ENCODE measurements around the gene WNK2.

WNK2 gene

DNA sequence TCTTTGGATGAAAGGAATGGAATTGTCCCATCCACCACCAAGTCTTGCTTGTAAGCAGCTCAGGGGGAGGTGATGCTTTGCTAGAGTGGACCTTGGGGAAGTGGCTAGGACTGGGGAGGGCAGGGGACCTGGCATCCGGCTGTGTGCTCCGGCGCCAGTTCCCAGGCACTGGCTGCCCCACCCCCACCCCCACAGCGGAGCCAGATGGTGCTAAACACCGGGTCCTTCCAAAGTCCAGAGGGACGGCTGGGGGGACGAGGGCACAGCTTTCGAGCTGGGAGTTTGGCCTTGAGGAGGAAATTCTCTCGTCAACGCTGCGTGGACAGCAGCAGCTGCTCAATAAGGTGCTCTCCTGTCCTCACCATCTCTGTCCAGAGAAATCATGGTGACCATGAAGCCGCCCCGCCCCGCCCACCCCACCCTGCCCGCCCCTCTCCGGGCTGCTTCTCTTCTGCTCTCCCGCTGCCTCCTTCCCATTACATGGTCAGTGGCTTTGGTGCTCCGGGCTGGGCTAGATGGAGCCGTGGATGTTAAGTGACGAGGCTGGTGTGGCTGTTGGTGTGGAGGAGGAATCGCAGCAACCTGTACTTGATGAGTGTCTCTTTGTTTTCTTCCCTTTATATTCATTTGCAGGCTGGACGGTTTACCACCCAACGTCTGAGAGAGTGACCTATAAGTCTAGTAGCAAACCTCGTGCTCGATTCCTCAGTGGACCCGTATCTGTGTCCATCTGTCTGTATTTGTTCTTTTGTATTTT lies 115.7 kb downstream of the WNK2 start:
- TF ChIP-seq, protein P1, sequence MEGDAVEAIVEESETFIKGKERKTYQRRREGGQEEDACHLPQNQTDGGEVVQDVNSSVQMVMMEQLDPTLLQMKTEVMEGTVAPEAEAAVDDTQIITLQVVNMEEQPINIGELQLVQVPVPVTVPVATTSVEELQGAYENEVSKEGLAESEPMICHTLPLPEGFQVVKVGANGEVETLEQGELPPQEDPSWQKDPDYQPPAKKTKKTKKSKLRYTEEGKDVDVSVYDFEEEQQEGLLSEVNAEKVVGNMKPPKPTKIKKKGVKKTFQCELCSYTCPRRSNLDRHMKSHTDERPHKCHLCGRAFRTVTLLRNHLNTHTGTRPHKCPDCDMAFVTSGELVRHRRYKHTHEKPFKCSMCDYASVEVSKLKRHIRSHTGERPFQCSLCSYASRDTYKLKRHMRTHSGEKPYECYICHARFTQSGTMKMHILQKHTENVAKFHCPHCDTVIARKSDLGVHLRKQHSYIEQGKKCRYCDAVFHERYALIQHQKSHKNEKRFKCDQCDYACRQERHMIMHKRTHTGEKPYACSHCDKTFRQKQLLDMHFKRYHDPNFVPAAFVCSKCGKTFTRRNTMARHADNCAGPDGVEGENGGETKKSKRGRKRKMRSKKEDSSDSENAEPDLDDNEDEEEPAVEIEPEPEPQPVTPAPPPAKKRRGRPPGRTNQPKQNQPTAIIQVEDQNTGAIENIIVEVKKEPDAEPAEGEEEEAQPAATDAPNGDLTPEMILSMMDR (IDR thresholded peaks at IDR 0.05; ENCODE audit: insufficient read depth, missing control alignments): no peak
- no peak for FAIRE-seq
- DNase-seq (ENCODE audit: insufficient read length, low spot score): no peak

DNA sequence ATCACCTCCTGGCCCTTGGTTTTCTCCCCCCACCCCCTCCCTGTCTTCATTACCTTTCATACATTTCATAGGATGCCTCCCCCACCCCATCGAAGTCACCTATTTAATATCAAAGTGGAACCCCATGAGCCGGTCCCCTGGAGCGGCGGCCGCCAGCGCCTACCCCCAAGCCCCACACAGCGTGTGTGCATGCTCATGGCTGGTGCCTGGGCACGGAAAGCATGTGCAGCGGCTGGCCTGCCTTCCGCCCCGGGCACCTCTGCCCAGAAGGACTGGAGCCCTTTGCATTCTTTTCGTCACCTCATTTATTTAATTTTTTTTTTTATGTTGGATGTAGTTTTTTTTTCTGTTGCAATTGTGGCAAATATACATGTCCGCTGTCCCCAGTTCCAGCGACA lies 116.2 kb downstream of the WNK2 start:
- DNase-seq (ENCODE audit: insufficient read length, low spot score) (no peak), FAIRE-seq (no peak)
- TF ChIP-seq, protein P1 (IDR thresholded peaks at IDR 0.05; ENCODE audit: insufficient read depth, missing control alignments): no peak

GRCh38 chr9:93300585-93301081 lies 116.7 kb downstream of the WNK2 start:
- no peak for FAIRE-seq
- TF ChIP-seq, protein P1 (IDR thresholded peaks at IDR 0.05; ENCODE audit: insufficient read depth, missing control alignments): no peak
- DNase-seq (ENCODE audit: insufficient read length, low spot score): no peak

GRCh38 chr9:93301291-93301811 lies 117.4 kb downstream of the WNK2 start:
- TF ChIP-seq, protein P1 (IDR thresholded peaks at IDR 0.05; ENCODE audit: insufficient read depth, missing control alignments): no peak
- FAIRE-seq (no peak), DNase-seq (ENCODE audit: insufficient read length, low spot score) (no peak)

DNA sequence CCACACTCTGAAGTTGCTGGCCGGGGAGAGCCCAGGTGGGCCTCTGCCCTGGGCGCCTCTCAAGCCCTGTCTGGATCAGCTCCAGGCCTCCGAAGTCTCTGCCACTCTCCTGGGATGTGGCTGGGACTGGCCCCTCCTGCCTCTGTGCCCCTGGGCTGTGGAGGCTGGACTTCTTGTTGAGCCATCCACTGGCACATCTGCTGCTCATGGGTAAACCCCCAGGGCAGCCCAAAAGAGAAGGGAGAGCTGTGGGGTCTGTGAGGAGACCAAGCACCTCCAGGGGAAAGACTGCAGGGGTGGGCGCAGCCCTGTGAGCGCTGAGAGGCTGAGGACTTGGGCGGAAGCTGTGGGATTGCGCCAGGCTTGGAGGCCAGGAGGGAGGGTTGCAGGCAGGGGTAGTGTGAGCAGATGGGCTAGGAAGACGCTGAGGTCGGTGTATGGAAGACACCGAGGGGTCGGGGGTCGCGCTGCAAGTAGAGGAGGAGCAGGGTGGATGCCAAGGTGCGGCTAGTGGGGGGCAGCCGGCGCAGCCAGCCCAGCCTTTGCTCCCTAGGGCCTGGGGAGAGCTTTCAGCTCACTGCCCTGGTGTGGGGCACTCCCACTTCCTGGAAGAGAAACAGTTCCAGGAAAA lies 118.1 kb downstream of the WNK2 start:
- TF ChIP-seq, protein P1 (IDR thresholded peaks at IDR 0.05; ENCODE audit: insufficient read depth, missing control alignments): no peak
- DNase-seq (ENCODE audit: insufficient read length, low spot score) (no peak), FAIRE-seq (no peak)

DNA sequence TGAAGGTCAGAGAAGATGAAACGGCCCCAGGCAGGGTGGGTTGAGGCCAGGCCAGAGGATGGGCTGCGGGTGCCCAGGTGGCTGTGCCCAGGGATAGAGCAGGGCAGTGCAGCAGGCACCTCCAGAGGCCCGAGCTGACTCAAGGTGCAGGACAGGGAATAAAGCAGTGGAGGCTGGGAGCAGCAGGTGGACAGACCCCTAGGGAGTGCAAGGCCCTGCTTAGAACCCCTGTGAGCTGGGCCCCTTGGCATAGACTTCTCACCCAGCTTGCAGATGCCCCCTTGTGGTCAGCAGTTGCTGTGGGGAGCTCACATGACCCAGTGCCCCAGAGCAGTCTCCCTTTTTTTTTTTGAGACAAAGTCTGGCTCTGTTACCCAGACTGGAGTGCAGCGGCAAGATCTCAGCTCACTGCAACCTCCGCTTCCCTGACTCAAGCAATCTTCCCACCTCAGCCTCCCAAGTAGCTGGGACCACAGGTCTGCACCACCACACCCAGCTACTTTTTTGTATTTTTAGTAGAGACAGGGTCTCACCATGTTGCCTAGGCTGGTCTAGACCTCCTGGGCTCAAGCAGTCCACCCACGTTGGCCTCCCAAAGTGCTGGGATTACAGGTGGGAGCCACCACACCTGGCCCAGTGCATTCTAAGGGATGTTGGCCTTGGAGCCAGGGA lies 118.8 kb downstream of the WNK2 start:
- DNase-seq (ENCODE audit: insufficient read length, low spot score) (peak; percentile 69), FAIRE-seq (no peak)
- TF ChIP-seq, protein P1 (IDR thresholded peaks at IDR 0.05; ENCODE audit: insufficient read depth, missing control alignments): peak; percentile 54
